Measurements from ENCODE around the gene RRM2. TPM values are rescaled to one million over a fixed set of nuclear protein-coding genes. Genes with fewer than 3 reads are reported as not detected.

The RRM2 gene
- total RNA-seq, 4 donors from 2014 or later = 1.3 to 5.3 TPM; not detected in 2

- TF ChIP-seq CTCF (IDR thresholded peaks at IDR 0.05; ENCODE audit: low read depth) = no peak
These were observed 38.2 kb upstream of the RRM2 start for GRCh38 chr2:10084223-10084865.

GRCh38 chr2:10085043-10085667 lies 37.4 kb upstream of the RRM2 start:
- TF ChIP-seq CTCF (IDR thresholded peaks at IDR 0.05; ENCODE audit: low read depth) = no peak

GRCh38 chr2:10085668-10086059 lies 36.9 kb upstream of the RRM2 start:
- TF ChIP-seq CTCF (IDR thresholded peaks at IDR 0.05; ENCODE audit: low read depth) = no peak

GRCh38 chr2:10086950-10087349 lies 35.6 kb upstream of the RRM2 start:
- no peak for TF ChIP-seq CTCF (IDR thresholded peaks at IDR 0.05; ENCODE audit: low read depth)

GRCh38 chr2:10087360-10087759 lies 35.2 kb upstream of the RRM2 start:
- no peak for TF ChIP-seq CTCF (IDR thresholded peaks at IDR 0.05; ENCODE audit: low read depth)

- no peak for TF ChIP-seq CTCF (IDR thresholded peaks at IDR 0.05; ENCODE audit: low read depth)
These were observed 32.9 kb upstream of the RRM2 start for GRCh38 chr2:10089565-10090190.

GRCh38 chr2:10091182-10091888 lies 31.2 kb upstream of the RRM2 start:
- TF ChIP-seq CTCF (IDR thresholded peaks at IDR 0.05; ENCODE audit: low read depth) = no peak

Data from subcutaneous adipose tissue (tissue), 4 donors.